Body of pancreas (tissue), 4 donors: Measurements from ENCODE around the gene CCDC121.

ENCODE experiments used
- POLR2A ChIP-seq, 3 donors: fragments of 450-650 bp; IDR thresholded peaks; one replicate each; pipeline ENCODE4 v1.6.1; 2016; ENCODE audit warnings: antibody characterized with exemption in 3 of 3, mild to moderate bottlenecking in 2 of 3
- TF ChIP-seq, protein P1 (sequence below), 7 experiments: fragments of 450-650 bp in 4 of 7; fragments of 200-600 bp in 3 of 7; sonication (generic) in 3 of 7; IDR thresholded peaks; one replicate each; pipeline ENCODE4 v1.5.1; 2016 to 2019; ENCODE audit warnings: antibody characterized with exemption in 7 of 7

DNA sequence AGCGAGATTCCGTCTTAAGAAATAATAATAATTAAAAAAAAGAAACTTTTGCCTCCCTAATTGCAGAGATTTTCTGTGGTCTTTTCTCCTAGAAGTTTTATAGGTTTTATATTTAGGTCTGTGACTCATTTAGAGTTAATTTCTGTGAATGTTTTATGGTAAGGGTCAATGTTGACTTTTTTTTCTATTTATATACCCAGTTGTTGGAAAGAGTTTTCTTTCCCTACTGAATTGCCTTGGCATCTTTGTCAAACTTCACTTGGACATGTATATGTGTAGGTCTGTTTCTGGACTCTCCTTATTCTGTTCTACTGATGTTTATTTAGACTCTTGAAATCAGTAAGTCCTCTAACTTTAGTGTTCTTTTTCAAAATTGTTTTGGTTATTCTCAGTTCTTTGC, 40.5 kb downstream of the CCDC121 start:
- TF ChIP-seq, protein P1, sequence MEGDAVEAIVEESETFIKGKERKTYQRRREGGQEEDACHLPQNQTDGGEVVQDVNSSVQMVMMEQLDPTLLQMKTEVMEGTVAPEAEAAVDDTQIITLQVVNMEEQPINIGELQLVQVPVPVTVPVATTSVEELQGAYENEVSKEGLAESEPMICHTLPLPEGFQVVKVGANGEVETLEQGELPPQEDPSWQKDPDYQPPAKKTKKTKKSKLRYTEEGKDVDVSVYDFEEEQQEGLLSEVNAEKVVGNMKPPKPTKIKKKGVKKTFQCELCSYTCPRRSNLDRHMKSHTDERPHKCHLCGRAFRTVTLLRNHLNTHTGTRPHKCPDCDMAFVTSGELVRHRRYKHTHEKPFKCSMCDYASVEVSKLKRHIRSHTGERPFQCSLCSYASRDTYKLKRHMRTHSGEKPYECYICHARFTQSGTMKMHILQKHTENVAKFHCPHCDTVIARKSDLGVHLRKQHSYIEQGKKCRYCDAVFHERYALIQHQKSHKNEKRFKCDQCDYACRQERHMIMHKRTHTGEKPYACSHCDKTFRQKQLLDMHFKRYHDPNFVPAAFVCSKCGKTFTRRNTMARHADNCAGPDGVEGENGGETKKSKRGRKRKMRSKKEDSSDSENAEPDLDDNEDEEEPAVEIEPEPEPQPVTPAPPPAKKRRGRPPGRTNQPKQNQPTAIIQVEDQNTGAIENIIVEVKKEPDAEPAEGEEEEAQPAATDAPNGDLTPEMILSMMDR (IDR thresholded peaks at IDR 0.05), result no peak
- TF ChIP-seq POLR2A (IDR thresholded peaks at IDR 0.05), result no peak
